ENCODE results near the gene SNN.

SNN gene

DNA sequence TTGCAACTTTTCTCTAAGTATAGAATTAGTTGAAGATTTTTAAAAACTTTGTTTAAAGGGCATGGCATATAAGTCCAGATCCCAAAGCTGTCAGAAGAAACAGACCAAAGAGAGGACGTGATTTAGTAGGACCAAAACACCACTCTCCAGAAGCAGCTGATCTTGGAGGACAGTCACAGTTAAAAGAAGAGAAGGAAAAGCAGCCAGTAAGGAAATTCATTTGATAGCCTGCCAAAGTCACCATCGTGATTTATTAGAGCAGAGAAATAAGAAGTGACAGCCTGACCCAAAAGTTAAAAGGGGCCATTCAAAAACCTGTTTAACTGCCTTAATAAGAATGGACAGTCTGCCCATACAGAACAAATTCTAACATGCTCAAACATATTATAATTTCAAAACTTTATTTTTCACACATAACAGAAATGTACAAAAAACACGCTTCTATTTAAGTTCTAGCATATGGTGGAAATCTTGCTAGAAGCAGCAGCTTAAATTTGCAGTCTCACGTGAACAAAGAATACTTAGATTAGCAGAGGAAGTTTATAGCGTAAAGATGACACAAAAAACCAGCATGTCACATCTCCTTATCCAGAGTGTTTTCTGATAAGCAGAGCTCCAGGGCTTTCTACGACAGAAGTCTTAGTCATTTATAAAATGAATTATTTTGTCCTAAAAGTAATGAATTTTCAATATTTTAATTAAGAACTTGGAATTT is 37.2 kb downstream of the SNN start:
- DNase-seq, result no peak

DNA sequence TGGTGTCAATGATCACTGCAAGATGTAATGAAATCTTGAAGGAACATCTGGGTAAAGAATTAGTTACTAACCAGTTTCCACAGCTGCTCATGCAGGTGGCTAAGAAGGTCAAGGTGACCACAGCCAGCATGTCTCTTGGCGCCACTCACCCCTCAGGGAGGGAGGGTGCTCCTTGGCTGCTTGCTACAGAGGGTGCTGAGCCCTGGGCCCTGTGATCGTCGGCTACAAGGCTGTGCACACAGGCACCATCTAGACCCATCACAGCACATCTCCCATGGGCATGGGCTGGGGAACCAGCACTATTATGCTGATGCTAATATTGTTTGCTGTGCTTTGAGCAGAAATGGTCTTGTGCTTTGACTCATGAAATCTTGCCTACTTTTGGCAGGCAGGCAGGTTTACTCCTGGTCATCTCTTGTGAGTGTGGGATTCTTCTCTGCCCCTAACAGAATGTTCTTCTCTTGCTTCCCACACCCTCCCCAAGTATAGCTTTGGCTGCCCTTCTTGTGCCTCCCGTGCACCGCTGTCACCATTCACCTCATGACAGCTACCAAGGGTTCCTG is 38.0 kb downstream of the SNN start:
- DNase-seq, result no peak

GRCh38 chr16:11707679-11708197 is 39.5 kb downstream of the SNN start:
- DNase-seq, result no peak

GRCh38 chr16:11708421-11708820 is 40.2 kb downstream of the SNN start:
- DNase-seq, result no peak

- DNase-seq, result no peak
These were observed 43.4 kb downstream of the SNN start for GRCh38 chr16:11711662-11712061.

GRCh38 chr16:11712122-11712521 is 43.9 kb downstream of the SNN start:
- DNase-seq, result no peak

DNA sequence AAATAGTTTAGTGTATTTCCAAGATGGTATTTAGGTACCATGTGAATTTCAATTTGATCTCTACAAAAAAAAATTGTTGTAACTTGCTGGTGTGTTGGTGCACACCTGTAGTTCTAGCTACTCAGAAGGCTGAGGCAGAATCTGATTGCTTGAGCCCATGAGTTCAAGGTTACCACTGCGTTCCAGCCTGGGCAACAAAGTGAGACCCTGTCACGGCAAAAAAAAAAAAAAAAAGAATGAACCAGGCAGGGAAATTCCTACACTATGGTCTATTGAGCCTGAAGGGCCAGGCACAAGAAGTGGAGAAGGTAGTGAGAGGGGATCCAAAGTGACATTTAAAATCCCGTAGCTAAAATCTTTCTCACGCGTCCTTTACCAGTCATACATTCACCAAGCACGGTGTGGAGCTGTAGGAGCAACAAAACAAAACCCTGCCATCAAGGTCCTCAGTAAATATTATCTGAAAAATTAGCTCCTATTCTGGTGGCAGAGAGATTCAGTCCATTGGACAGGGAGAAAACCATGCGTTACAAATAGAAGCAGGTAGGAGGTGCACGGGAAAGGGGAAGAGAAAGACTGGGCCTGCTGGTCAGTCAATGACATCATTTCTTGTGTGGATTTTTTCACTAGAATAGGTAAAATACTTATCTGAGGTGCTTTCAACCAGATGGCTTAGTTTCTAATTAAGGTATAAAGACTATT is 47.1 kb downstream of the SNN start:
- DNase-seq, result no peak

DNA sequence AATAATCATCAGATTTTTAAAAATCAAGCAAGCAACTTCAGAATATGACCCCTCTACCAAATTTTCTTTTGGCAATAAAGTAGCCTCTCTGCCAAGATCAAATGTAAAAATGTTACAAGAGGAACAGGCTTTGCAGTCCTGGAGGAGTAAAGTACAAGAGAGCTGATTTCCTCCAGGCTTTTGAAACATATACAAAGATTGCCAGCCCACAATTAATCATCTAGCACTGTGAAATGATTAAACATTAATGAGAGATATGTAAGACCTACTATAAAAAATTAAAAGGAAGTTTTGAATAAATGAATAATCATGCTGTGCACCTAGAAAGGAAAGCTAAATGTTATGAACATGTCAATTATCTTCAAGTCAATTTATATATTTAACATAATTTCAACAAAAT is 48.1 kb downstream of the SNN start:
- no peak for DNase-seq

GRCh38 chr16:11717811-11718210 is 49.6 kb downstream of the SNN start:
- no peak for DNase-seq

- DNase-seq, result no peak
These were observed 50.9 kb downstream of the SNN start for GRCh38 chr16:11719171-11719570.

DNA sequence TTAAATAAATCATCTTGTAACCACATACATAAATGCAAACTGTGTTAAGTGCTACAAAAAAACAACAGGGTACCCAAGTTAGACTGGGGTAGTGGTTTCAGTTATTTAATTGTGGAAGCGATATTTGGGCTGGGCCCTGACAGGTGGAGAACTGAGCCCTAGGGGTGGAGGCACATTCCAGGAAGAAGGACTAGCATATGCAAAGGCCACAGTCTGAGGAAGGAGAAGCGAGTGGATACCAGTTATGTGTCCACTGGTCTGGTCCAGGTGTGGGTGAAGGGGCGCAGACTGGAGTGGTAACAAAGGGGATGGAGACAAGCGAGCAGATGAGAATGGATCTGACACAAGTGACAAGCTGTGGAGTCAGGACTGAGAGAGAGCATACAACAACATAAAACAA is 51.5 kb downstream of the SNN start:
- DNase-seq, result no peak

GRCh38 chr16:11721781-11722467 is 53.7 kb downstream of the SNN start:
- DNase-seq, result no peak

DNA sequence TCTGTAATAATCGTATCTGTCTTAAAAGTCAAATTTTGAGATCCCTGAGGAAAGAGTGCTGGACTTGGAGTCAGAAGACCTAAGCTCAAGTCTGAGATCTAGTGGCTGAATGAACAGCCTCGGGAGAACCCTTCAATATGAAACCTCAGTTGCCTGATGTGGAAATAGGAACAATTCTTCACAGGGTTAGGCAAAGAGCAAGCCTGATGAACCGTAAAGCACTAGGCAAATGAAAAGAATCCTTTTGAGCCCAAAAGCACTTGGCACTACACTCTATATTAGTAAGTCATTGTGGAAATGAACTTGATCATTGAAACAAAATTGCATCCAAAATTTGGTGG is 54.2 kb downstream of the SNN start:
- DNase-seq, result no peak

GRCh38 chr16:11725457-11725856 is 57.2 kb downstream of the SNN start:
- peak; percentile 13 for DNase-seq

GRCh38 chr16:11726008-11726407 is 57.8 kb downstream of the SNN start:
- no peak for DNase-seq

- DNase-seq, result no peak
These were observed 59.7 kb downstream of the SNN start for GRCh38 chr16:11727796-11728543.
